BLaER1 treated with 17β-estradiol and CSF1 and Interleukin-3, amounts not matched to agents 10 nM and 100 nM (cell line): ENCODE data around the gene CDC14B.
"Not testable (repeated sequence)": the region's sequence is repeated elsewhere in the genome, so short reads cannot be mapped to it uniquely, and the experiment has no call there.

Experiments
- H3K27ac ChIP-seq, 11 experiments: shearing (Covaris generic); formaldehyde crosslinking; 2 replicates each; pipeline ENCODE4 v1.8.1; 2022
- H3K27me3 ChIP-seq, 11 experiments: shearing (Covaris generic); formaldehyde crosslinking; 2 replicates each; pipeline ENCODE4 v1.8.1; 2022
- H3K36me3 ChIP-seq, 11 experiments: shearing (Covaris generic); formaldehyde crosslinking; 2 replicates each; pipeline ENCODE4 v1.8.1; 2022
- H3K4me1 ChIP-seq, 10 experiments: shearing (Covaris generic); formaldehyde crosslinking; 2 replicates each; pipeline ENCODE4 v1.8.1; 2022
- H3K4me2 ChIP-seq, 11 experiments: shearing (Covaris generic); formaldehyde crosslinking; 2 replicates each; pipeline ENCODE4 v1.8.1; 2022
- H3K4me3 ChIP-seq, 10 experiments: shearing (Covaris generic); formaldehyde crosslinking; 2 replicates each; pipeline ENCODE4 v1.8.1; 2022
- H3K9ac ChIP-seq, 11 experiments: shearing (Covaris generic); formaldehyde crosslinking; 2 replicates each; pipeline ENCODE4 v1.8.1; 2022
- H3K9me3 ChIP-seq, 11 experiments: shearing (Covaris generic); formaldehyde crosslinking; replicated peaks in 1 of 11; 2 replicates each; pipeline ENCODE4 v1.8.1; 2022
- H4K20me1 ChIP-seq, 11 experiments: shearing (Covaris generic); formaldehyde crosslinking; 2 replicates each; pipeline ENCODE4 v1.8.1; 2022
- Cebpa-rat ChIP-seq, 11 experiments: shearing (Covaris generic); IDR thresholded peaks; 2 replicates each; pipeline ENCODE4 v1.8.1; 2022

Gene CDC14B

DNA sequence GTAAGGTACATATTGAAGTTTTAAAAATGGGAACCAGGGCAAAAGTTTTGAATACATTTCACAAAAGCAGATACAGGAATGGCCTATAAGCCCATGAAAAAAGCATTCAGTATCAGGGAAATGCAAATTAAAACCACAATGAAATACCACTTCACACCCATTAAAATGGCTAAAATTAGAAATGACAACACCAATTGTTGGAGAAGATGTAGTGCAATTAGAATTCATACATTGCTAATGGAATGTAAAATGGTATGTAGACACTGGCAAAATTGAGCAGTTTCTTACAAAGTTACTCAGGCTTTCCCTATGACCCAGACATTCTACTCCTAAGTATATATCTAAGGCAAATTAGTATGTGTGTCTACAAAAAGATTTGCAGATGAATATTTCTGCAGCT lies 34.2 kb downstream of the CDC14B start:
- H3K4me3 ChIP-seq: no peak overlapping the region
- H3K27ac ChIP-seq: no peak overlapping the region
- no peaks in the 10 kb centered on the region for H3K27me3 ChIP-seq
- H3K4me1 ChIP-seq: peaks cover 9 to 23% (median 15%) of the 10 kb centered on the region in 10 experiments; a peak in 19 of 20 replicates
- no peaks in the 10 kb centered on the region for H4K20me1 ChIP-seq
- no peaks in the 10 kb centered on the region for H3K9me3 ChIP-seq
- H3K9ac ChIP-seq: no peak overlapping the region
- no peak for TF ChIP-seq Cebpa-rat (IDR thresholded peaks at IDR 0.05)
- H3K4me2 ChIP-seq: no peak overlapping the region
- H3K36me3 ChIP-seq: no peaks in the 10 kb centered on the region

DNA sequence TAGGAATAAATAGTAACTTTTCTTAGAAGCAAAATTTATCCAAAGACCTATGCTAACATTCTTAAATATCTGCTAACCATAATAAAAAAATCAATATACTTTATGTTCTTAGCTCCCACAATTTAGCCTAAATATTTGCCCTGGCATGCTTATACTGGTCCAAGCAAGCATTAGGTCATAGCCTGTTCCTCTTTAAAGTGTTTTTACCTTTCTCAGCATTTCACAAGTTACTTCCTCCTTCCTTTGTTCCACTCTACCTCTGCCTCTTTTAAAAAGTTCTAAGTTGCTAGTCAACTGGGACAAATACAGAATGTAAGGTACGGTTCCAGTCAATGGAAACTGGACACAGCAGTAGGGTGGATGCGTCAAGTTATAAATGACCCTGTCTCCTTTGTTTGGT lies 37.4 kb downstream of the CDC14B start:
- H3K9me3 ChIP-seq, H4K20me1 ChIP-seq, H3K36me3 ChIP-seq, H3K4me3 ChIP-seq, H3K9ac ChIP-seq, H3K27ac ChIP-seq, H3K27me3 ChIP-seq: not testable (repeated sequence)
- peaks cover 0 to 14% (median 1%) of the 10 kb centered on the region in 10 experiments; a peak in 8 of 20 replicates for H3K4me1 ChIP-seq
- peak overlapping the region in 3 of 11 experiments; percentile 8 to 53 (median 34); a peak in 3 of 22 replicates for H3K4me2 ChIP-seq

DNA sequence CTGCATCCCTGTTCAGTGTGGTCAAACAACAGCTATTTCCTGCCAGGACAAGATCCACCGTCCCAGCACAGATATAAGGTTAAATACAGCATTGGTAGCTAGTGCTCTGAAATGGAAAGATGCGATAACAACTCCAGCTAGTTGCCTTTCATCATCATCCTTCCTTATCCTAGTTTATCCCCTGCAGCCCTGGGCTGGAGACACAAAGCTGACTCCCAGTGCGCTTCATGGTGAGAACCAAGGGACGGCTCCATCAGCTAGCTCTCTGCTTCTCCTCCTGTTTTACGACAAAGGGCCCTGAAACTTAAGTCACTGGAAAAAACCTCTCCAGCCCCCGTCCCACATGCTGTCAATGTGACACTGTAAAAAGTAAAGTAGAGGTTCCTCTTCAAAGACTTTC lies 37.9 kb downstream of the CDC14B start:
- Histone ChIP-seq H3K4me3 (no peak overlapping the region), H4K20me1 (no peaks in the 10 kb centered on the region), H3K4me1 (peaks cover 0 to 14% (median 0%) of the 10 kb centered on the region in 10 experiments; a peak in 6 of 20 replicates), H3K27me3 (no peaks in the 10 kb centered on the region), H3K36me3 (no peaks in the 10 kb centered on the region), H3K9ac (no peak overlapping the region), H3K4me2 (peak overlapping the region in 3 of 11 experiments; percentile 8 to 53 (median 34); a peak in 4 of 22 replicates), H3K9me3 (no peaks in the 10 kb centered on the region), H3K27ac (no peak overlapping the region)
- TF ChIP-seq Cebpa-rat (IDR thresholded peaks at IDR 0.05): no peak

DNA sequence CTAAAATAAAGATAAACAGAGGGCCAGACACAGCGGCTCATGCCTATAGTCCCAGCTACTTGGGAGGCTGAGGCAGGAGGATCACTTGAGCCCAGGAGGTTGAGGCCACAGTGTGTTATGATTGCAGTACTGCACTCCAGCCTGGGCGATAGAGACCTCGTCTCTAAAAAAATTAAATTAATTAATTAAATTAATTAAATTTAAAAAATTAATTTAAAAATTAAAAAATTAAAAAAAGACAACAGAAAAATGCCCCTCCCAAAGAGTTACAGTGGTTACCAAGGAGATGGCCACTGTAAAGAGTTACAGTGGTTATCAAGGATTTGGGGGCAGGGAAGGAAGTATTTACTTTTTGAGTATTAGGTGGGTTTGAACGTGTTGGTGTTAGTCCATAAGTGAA lies 38.3 kb downstream of the CDC14B start:
- Histone ChIP-seq H3K27ac (no peak overlapping the region), H4K20me1 (no peaks in the 10 kb centered on the region), H3K4me3 (no peak overlapping the region), H3K9ac (no peak overlapping the region), H3K27me3 (no peaks in the 10 kb centered on the region), H3K36me3 (no peaks in the 10 kb centered on the region), H3K9me3 (no peaks in the 10 kb centered on the region), H3K4me1 (peaks cover 0 to 14% (median 0%) of the 10 kb centered on the region in 10 experiments; a peak in 5 of 20 replicates), H3K4me2 (peak overlapping the region in 2 of 11 experiments; percentile 34 to 53; a peak in 2 of 22 replicates)
- TF ChIP-seq Cebpa-rat (IDR thresholded peaks at IDR 0.05): no peak

DNA sequence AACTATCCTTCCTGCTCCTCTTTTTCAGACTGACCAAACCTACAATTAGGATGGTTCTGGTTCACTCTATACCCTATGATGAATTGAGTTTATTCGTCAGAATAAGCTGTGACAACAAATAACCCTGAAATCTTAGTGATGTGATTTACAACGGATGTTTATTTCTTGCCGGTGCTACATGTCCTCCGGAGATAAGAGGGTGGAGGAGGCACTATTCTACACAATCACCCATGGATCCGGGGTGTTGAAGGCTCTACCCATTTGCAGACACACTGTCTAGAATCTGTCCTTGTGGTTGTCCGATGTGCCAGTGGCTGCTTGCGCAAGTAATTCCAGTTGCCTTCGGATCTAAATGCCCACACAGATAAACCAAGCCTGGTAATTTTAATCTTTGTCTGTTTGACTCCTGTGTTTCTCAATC lies 44.7 kb downstream of the CDC14B start:
- Histone ChIP-seq H3K9me3 (no peaks in the 10 kb centered on the region), H3K4me1 (no peaks in the 10 kb centered on the region), H3K4me2 (no peak overlapping the region), H3K27me3 (no peaks in the 10 kb centered on the region), H3K27ac (no peak overlapping the region), H3K9ac (no peak overlapping the region), H3K4me3 (no peak overlapping the region), H3K36me3 (no peaks in the 10 kb centered on the region), H4K20me1 (no peaks in the 10 kb centered on the region)
- no peak for TF ChIP-seq Cebpa-rat (IDR thresholded peaks at IDR 0.05)

DNA sequence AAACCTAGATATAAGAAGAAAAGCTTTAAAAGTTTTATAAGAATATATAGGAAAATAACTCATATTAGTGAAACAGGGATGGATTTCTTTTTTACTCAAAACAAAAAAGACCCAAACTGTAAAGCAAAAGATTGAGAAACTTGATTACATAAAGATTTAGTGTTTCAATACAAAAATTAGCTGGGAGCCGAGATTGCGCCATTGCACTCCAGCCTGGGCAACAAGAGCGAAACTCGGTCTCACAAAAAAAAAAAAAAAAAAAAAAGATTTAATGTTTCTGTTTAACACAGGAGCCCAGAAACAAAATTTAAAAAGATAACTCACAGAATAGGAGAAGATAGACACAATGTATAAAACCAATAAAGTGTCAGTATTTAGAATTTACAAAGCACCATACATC lies 45.2 kb downstream of the CDC14B start:
- Histone ChIP-seq H3K36me3 (no peaks in the 10 kb centered on the region), H3K9me3 (no peaks in the 10 kb centered on the region), H4K20me1 (no peaks in the 10 kb centered on the region), H3K27ac (no peak overlapping the region), H3K4me2 (no peak overlapping the region), H3K4me1 (no peaks in the 10 kb centered on the region), H3K9ac (no peak overlapping the region), H3K4me3 (no peak overlapping the region), H3K27me3 (no peaks in the 10 kb centered on the region)
- TF ChIP-seq Cebpa-rat (IDR thresholded peaks at IDR 0.05): no peak

DNA sequence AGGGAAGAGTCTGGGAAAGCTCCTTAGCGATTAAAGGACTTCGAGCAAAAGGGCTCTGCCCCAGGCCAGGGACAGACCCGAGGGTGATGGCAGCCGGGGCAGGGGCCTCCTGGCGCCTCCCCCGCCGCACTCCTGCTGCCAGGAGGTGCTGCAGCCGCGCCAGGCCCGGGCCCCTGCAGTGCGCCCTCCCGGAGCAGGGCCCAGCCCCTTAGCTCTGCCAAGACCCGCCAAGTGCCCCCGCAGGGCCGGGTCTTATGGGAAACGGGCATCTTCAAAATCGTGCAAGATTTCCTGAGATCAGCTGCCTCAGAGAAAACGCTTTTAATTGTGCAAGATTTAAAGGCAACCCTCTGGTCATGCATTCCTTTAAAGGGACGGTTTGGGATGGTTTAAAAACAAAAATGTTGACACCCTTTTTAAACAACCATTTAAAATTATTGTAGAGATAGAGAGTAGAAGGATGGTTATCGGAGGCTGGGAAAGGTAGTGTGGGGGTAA lies 52.4 kb downstream of the CDC14B start:
- no peak for TF ChIP-seq Cebpa-rat (IDR thresholded peaks at IDR 0.05)
- Histone ChIP-seq H3K27ac (peak overlapping the region; percentile 72 to 90 (median 86)), H3K36me3 (no peaks in the 10 kb centered on the region), H3K4me1 (peaks cover 9 to 24% (median 18%) of the 10 kb centered on the region in 10 experiments; a peak in 19 of 20 replicates), H3K4me3 (peak overlapping the region; percentile 65 to 80 (median 72)), H3K4me2 (peak overlapping the region; percentile 94 to 99 (median 97)), H3K9ac (peak overlapping the region; percentile 79 to 91 (median 88)), H3K9me3 (no peaks in the 10 kb centered on the region), H4K20me1 (no peaks in the 10 kb centered on the region), H3K27me3 (peaks cover 0 to 7% (median 0%) of the 10 kb centered on the region in 11 experiments; a peak in 6 of 22 replicates)

DNA sequence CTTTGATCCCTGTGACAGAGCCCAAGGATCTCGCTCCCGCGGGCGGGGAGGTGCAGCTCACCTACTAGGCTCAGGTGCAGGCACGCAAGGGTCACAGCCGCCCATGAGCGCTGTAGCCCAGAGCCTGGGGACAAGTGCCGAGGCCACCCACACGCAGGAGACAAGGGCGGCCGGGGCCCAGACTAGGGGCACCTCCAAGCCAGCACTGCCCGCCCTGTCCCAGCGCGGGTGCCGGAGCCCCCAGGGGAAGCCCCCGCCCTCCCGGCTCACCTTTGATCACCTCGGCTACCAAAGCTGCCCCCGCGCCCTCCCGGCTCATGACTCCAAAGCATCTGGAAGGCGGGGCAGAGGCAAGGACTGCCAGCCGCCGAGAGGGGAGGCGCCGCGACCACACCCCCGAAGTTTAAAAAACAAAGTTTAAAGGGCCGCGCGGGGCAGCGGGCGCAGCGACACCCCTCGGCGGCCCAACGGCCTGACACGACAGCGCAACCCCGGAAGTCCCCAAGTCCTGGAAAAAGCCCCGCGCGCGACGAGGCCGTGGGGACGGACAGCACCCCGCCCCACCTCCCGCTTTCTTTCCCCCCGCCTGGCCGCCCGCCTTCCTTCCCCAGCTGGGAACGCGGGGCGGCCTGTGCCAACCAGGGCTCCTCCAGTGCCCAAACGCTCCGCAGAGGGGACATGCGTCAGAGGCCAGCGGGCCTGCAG lies 53.0 kb downstream of the CDC14B start:
- Histone ChIP-seq H3K36me3 (no peaks in the 10 kb centered on the region), H3K9me3 (no peaks in the 10 kb centered on the region), H3K4me1 (peaks cover 9 to 24% (median 18%) of the 10 kb centered on the region in 10 experiments; a peak in 19 of 20 replicates), H3K4me3 (peak overlapping the region; percentile 65 to 80 (median 72)), H4K20me1 (no peaks in the 10 kb centered on the region), H3K9ac (peak overlapping the region; percentile 79 to 91 (median 88)), H3K27me3 (peaks cover 0 to 7% (median 0%) of the 10 kb centered on the region in 11 experiments; a peak in 6 of 22 replicates), H3K27ac (peak overlapping the region; percentile 72 to 90 (median 86)), H3K4me2 (peak overlapping the region; percentile 94 to 99 (median 97))
- TF ChIP-seq Cebpa-rat (IDR thresholded peaks at IDR 0.05): no peak

DNA sequence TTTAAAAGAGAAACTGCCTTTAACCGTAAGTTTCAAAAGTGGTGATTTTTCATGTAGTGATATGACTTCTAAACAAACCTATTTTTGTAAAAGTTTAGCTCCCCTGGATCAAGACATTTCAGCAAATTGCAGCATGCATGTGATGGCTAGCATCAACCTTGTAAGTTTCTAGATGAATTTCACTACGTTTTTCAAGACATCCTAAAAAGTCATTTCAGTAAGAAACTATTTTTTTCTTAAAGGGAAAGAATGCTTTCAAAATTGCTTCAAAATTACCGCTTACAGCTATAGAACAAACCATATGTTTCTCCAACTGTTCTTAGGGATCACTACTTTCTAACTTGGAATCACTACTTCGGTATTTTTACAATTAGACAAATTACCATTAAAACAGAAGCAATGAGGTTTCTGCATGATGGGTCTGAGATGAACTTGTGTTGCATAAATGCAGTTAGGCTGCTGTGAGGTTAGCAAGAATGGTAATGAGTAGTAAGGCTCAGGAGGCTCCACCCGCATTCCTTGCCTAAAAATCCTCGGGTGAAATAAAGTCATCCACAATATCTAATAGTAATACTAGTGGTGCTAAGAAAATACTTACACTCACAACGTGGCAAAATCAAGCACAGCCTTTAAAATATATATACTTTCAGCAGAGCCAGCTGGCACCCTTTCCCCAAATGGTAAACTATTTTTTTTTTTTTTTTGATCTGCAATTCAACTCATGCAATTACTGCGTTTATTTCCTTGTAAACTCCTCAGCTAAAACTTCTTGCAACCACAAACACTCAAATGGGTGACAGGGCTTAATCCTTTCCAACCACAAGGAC lies 53.8 kb downstream of the CDC14B start:
- peak overlapping the region; percentile 94 to 99 (median 97) for H3K4me2 ChIP-seq
- H3K4me3 ChIP-seq: peak overlapping the region; percentile 65 to 80 (median 72)
- TF ChIP-seq Cebpa-rat (IDR thresholded peaks at IDR 0.05): no peak
- peaks cover 9 to 24% (median 18%) of the 10 kb centered on the region in 10 experiments; a peak in 19 of 20 replicates for H3K4me1 ChIP-seq
- H3K9ac ChIP-seq: peak overlapping the region in 9 of 11 experiments; percentile 85 to 91 (median 90); a peak in 18 of 22 replicates
- no peaks in the 10 kb centered on the region for H3K36me3 ChIP-seq
- H3K27ac ChIP-seq: peak overlapping the region in 2 of 11 experiments; percentile 86 to 90; a peak in 3 of 22 replicates
- no peaks in the 10 kb centered on the region for H4K20me1 ChIP-seq
- peaks cover 0 to 7% (median 0%) of the 10 kb centered on the region in 11 experiments; a peak in 6 of 22 replicates for H3K27me3 ChIP-seq
- H3K9me3 ChIP-seq: peaks cover 0 to 3% (median 0%) of the 10 kb centered on the region in 11 experiments; a peak in 1 of 22 replicates
